GM18508 (cell line): Measurements from ENCODE around the gene PLK2.

Experiments used
- ATAC-seq: cut with Tn5 transposase; IDR thresholded peaks from one replicate; pipeline ENCODE4 v1.9.1; 2021; ENCODE audit warnings: moderate number of reproducible peaks; ENCODE audit not compliant: insufficient read depth, unreplicated experiment

Gene PLK2

GRCh38 chr5:58451732-58452565, 7.9 kb downstream of the PLK2 start:
- ATAC-seq: no peak

- ATAC-seq: no peak
These were observed 8.9 kb downstream of the PLK2 start for GRCh38 chr5:58450811-58451629.

- ATAC-seq: no peak
These were observed 9.9 kb downstream of the PLK2 start for GRCh38 chr5:58450018-58450417.

DNA sequence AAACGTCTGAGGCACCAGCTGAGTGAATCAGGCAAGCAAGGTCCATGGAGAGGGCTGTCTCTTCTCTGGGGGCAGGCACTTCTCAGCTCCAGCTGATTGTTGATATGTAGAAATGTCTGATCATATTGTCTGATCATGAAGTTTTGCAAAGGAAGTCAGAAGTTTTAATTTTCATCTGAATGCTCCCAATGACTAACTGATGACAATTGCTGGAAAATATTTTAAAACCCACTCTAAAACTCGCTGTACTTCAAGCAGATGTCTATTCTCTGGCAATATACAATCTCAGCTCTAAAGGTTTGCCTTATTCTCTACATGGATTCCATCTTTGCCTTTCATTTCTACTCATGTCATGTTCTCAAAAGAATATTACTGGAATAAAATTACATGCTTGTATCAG, 12.7 kb downstream of the PLK2 start:
- ATAC-seq: no peak

DNA sequence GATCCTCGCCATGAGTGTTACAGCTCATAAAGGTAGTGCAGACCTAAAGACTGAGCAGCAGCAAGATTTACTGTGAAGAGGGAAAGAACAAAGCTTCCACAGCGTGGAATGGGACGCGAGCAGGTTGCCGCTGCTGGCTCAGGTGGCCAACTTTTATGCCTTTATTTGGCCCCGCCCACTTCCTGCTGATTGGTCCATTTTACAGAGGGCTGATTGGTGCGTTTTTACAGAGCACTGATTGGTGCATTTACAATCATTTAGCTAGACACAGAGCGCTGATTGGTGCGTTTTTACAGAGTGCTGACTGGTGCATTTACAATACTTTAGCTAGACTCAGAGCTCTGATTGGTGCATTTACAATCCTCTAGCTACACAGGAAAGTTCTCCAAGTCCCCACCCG, 13.9 kb downstream of the PLK2 start:
- no peak for ATAC-seq

DNA sequence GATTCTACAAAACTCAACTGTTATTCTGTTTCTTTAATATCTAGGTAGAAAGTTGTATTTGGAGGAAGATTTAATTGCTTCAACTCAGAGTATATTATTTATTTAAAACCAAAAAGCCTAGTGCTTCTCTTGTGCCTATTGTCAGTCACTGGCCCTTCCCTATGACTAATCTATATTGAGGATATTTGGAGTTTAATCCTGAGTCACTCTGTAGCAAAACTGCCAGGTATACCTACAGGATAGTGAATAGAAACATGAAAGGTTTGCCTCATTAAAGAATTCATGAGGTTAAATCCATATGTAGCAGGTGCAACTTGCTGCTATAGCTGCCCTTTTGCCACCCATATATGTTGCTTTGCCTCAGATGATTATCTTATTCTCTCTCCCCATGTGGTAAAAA, 15.1 kb downstream of the PLK2 start:
- no peak for ATAC-seq

DNA sequence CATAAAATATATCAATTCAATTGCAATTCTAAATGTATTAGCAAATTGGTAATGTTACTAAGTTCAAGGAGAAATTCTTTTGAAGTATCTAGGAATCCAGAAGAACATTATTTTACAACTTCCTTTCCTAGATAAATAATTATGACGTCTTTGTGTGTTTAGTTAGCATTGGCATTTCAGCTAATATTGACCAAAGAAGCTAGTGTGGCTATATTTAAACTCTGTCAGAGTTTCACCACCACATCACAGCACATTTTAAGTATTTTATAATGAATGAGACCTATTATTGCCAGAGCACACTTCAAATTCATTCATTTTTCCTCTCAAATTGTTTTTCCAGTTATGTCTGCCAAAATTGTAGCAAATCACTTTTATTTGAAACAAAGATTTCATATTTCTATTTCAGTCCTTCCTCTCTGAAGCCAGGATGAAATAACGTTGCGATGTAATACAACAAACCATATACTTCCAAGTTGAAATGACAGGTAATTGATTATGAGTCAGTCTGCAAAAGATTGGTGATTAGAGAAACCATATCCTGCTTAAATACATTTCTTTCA, 18.9 kb downstream of the PLK2 start:
- no peak for ATAC-seq

DNA sequence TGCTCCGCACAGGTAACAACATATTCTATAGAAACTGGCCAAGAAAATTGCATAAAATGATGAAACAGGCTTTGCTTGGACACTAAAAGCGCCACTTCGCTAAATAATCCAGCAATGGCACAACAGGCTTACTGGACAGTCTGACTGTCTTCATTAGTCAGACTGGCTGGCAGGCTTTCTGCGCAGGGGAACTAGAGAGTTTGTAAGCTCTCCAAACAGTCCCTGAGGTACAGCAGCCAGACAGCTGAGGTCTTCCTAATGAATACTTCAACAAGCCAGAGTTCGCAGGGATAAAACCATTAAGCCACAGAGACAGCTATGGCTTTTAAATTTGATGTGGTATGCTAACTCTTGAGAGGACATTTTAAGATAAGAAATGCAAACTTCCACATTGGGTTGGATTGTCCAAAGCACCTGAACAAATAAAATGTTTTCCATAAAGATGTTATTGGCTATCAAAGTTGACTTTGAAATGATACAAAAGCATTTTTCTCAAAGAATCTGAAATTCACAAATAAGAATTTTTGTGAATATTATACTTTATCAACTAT, 20.7 kb downstream of the PLK2 start:
- no peak for ATAC-seq

DNA sequence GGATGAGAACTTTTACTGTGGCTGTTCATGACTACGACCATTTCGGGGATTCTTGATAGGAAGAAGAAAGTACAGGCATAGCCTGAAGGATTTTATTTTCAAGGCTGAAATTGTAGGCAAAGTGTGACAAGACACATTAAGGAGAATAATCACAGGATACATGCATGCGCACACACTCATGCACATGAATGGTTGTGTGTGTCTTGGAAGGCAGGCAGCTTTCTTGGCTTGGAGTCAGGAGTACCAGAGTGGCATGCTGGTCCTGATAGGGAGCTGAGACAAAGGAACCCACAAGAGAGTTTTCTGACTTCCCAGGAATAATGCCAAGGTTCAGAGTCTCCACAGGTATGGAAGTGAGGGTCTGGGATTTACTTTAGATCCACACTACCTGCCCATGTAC, 22.2 kb downstream of the PLK2 start:
- ATAC-seq: no peak

- no peak for ATAC-seq
These were observed 28.1 kb downstream of the PLK2 start for GRCh38 chr5:58431832-58432231.

GRCh38 chr5:58412932-58413331, 47.0 kb downstream of the PLK2 start:
- ATAC-seq: no peak

GRCh38 chr5:58412081-58412480, 47.8 kb downstream of the PLK2 start:
- no peak for ATAC-seq

DNA sequence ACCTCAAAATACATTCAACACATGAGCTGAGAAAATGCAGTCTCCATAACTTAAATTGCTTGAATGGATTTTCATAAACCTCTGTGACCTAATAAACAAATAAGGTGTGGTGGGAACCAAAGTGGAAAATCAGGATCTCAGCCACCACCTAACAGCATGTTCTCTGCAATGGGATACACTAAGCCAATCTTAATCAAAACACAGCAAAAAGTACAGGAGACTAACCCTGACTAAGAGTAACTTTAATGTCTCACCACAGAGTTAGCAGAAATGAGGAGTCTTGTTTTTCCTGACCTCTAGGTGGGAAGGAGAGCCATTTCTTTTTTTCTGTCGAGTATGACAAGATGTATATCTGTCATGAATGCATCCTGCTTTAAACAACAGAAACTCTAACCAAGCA, 48.5 kb downstream of the PLK2 start:
- no peak for ATAC-seq

GRCh38 chr5:58410441-58410840, 49.4 kb downstream of the PLK2 start:
- no peak for ATAC-seq

GRCh38 chr5:58407042-58407719, 52.7 kb downstream of the PLK2 start:
- ATAC-seq: no peak

GRCh38 chr5:58406394-58406793, 53.5 kb downstream of the PLK2 start:
- ATAC-seq: no peak

GRCh38 chr5:58405175-58405574, 54.7 kb downstream of the PLK2 start:
- ATAC-seq: no peak

GRCh38 chr5:58404734-58405133, 55.2 kb downstream of the PLK2 start:
- no peak for ATAC-seq
